ENCODE results near the gene OR52B6.

Gene OR52B6

GRCh38 chr11:5631417-5631816 lies 50.7 kb downstream of the OR52B6 start:
- in situ Hi-C loops (cut with HindIII; ENCODE audit: low pct_unique_long_range_greater_than_20kb, low sequenced_read_pairs): no loop called here
- TF ChIP-seq JUND (IDR thresholded peaks at IDR 0.05; ENCODE audit: low read depth): no peak

More at GRCh38 chr11:5631417-5631816, 50.7 kb downstream of the OR52B6 start:
- no peak for DNase-seq (ENCODE audit: low read depth in 1 of 2, low spot score in 1 of 2)

All from T47D (cell line).